Measurements from ENCODE around the gene ANKRD9.
"Not testable (repeated sequence)": the region's sequence is repeated elsewhere in the genome, so short reads cannot be mapped to it uniquely, and the experiment has no call there.

The ANKRD9 gene

DNA sequence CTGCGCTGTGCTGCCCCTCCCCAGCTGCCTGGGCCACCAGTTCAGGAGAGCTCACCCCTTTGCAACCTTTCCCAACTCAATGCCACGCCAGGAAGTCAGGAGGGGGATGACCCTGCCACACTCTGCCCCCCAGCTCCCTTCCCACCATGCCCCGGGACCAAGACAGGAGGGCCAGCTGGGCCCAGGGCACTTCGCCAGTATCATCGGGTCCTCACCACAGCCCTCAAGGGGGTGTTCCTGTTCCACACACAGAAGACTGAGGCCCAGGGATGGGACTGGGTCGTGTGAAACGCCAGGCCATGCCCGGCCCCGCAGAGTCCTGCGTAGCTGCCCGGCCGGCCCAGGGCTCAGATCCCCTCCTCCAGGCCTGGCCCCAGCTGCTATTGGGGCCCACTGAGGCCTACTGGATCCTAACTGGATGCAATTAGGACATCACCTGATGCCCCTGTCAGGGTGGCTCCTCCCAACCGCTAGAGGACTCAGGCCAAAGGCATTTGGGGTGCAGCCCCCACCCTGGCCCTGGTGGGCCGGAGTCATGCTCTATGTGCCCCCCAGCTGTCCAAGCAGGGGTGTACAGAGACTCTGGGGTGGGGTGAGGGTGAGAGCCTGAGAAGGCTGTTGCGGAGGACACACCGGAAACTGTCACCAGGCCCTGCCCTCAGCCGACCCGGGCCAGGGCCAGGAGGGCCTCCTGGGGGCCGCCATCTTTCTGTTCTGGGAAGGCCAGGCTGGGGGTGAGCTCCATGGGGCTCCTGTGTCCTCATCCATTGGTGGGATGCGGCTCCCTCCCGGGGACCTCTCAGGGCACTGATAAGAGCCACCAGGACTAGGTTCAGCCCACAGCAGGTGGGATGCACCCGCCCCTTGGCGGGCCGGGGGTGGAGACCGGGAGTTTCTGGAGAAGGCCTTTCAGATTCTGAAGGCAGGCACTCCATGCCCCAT lies 29.3 kb upstream of the ANKRD9 start:
- DNase-seq (ENCODE audit: low read depth in 2 of 2), result no peak

DNA sequence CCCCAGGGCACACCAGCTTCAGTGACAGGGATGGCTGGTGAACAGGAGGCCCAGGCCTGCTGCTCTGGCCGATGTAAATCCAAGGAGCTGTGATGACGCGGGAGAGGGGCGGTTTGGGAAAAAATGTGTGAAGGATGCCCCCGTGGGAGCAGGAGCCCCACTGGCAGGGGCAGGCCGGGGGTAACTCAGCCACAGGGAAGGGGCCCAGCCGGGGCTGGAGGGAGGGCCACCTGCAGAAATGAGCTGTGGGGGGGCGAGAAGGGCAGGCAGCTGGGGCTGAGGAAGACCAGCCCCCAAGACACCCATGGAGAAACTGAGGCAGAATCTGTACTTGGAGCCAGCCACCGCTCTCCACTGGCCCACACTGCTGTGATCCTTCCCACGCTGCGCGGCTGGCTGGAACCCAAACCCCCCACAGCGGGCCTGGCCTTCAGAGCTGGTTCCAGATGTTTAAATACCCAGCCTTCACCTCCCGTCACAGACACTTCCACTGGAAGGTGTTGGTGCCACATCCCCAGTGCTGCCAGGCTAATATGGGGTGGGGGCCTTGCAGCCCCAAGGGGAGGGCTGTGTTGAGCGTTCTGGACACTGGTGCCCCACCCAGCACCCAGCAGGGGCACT lies 28.5 kb upstream of the ANKRD9 start:
- DNase-seq (ENCODE audit: low read depth in 2 of 2), result no peak

DNA sequence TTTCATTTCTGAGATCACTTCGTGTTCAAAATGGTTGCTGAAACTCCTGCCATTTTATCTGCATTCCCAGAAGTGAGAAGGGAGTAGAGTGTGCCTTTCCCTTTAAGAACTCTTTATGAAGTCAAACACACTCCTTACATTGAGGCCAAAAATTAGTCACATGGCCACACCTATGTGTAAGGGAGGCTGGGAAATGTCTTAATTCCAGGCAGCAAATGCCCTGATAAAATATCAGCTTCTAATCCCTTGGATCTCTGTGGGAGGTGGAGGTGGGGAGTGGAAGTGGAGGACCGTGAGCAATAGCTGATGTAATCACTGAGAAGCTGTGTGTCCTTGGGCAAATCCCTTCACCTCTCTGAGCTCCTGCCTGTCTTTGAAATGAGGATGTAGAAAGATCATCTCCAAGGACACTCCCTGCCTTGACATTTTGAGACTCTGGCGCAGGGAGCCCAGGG lies 22.7 kb upstream of the ANKRD9 start:
- no peak for DNase-seq (ENCODE audit: low read depth in 2 of 2)

DNA sequence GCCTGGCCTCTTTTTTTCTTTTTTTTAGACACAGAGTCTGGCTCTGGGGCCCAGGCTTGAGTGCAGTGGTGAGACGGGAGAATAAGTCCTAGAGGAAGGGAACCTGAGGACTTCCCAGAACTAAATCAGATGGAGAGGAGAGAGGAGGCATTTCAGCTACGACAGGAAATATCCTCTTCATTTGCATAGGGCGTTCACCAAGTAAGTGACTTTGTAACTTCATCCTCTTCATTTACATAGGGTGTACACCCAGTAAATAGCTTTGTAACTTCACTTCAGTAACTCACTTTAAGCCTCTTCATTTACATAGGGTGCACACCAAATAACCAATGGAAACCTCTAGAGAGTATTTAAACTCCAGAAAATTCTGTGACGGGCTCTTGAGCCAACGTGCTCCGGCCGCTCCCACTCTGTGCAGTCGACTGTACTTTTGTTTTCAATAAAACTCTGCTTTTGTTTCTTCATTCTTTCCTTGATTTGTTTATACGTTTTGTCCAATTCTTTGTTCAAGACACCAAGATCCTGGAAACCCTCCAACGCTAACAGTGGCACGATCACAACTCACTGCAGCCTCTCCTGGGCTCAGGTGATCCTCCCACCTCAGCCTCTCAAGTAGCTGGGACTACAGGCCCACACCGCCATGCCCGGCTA lies 21.4 kb upstream of the ANKRD9 start:
- no peak for DNase-seq (ENCODE audit: low read depth in 2 of 2)

DNA sequence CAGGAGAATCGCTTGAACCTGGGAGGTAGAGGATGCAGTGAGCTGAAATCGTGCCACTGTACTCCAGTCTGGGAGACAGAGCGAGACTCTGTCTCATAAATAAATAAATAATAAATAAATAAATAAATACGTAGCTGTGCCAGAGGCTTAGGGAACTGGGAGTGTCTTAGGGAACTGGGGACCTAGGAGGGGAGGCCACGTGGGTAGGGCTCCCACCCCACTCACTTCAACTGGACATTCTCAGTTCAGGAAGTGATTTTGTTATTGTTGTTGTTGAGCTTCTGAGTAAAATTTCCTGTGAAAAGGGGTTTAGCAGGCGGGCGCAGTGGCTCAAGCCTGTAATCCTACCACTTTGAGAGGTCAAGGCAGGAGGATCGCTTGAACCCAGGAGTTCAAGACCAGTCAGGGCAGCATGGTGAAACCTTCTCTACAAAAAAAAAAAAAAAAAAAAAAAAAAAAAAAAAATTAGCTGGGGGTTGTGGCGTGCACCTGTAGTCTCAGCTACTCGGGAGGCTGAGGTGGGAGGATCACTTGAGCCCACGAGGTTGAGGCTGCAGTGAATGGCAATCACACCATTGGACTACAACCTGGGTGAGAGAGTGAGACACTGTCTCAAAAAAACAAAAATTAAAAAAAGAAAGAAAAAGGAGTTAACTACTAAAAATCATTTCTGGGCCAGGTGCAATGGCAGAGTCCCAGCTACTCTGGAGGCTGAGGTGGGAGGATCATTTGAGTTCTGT lies 19.0 kb upstream of the ANKRD9 start:
- DNase-seq (ENCODE audit: low read depth in 2 of 2), result no peak

DNA sequence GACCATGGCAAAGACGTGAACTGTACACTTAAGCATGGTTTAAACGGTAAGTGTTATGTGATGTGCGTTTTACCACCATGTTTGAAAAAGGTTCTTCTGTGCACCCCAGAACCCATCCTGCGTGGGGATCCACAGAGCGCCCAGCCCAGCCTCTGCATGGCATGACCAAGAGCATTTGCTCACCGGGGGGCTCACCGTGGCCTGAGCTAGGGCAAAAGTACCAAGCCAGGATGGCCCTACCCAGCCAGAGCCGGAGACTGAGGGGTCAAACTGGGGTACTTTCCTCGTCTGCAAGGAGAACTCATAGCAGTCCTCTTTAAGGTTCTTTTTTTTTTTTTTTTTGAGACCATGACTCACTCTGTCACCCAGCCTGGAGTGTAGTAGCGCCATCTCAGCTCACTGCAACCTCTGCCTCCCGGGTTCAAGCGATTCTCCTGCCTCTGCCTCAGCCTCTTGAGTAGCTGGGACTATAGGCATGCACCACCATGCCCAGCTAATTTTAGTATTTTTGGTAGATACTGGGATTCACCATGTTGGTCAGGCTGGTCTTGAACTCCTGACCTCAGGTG lies 16.4 kb upstream of the ANKRD9 start:
- no peak for DNase-seq (ENCODE audit: low read depth in 2 of 2)

DNA sequence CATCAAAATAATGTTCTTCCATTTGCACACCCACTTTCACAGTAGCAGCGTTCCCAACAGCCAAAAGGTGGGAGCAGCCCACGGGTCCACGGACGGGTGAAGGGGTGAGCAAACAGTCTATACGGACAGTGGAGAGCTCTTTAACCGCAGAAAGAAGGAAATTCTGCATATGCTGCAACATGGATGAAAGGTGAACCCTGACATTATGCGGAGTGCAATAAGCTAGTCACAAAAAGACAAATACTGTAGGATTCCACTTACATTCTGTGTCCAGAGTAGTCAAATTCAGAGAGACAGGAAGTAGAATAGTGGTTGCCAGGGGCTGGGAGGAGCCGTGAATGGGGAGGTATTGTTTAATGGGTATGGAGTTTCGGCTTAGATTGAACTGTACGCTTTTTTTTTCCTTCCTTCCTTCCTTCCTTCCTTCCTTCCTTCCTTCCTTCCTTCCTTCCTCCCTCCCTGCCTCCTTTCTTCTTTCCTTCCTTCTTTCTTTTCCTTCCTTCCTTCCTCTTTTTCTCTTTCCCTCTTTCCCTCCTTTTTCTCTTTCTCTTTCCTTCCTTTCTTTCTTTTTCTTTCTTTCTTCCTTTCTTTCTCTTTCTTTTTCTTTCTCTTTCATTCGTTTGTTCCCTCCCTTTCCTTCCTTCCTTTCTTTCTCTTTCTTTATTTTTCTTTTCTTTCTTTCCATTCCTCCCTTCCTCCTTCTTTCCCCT lies 15.8 kb upstream of the ANKRD9 start:
- no peak for DNase-seq (ENCODE audit: low read depth in 2 of 2)

DNA sequence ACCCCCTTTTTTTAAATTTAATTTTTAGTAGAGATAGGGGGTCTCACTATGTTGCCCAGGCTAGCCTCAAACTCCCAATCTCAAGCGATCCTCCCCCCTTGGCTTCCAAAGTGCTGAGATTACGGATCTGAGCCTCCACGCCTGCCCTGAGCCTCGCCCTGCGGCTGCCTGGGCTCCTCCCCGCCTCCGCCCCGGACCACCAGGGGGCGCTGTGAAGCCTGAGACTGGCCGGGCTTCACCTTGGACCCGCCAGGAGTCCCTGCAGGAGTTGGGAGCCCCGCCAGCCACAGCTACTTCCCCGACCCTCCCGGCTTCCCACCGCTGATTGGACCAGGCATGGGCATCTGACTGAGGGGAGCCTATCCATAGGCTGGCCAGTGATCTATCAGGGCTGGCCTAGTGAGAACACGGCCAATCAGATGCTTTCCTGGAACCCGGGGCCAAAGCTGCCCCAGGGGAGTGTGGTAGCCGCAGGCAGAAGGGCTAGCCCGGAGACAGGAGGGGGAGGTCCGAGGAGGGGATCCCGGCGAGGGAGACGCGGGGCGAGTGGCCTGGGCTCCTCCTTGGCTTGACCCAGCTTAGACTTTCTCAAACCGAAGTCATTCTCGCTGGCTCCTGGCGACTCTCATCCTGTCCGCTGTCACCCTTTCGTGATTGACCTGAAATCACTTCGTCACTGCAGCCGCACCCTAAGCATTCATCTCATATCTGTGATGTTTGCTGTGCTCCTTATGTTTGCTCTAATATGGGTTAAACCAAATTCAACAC lies 15.1 kb upstream of the ANKRD9 start:
- DNase-seq (ENCODE audit: low read depth in 2 of 2), result peak; percentile 97

DNA sequence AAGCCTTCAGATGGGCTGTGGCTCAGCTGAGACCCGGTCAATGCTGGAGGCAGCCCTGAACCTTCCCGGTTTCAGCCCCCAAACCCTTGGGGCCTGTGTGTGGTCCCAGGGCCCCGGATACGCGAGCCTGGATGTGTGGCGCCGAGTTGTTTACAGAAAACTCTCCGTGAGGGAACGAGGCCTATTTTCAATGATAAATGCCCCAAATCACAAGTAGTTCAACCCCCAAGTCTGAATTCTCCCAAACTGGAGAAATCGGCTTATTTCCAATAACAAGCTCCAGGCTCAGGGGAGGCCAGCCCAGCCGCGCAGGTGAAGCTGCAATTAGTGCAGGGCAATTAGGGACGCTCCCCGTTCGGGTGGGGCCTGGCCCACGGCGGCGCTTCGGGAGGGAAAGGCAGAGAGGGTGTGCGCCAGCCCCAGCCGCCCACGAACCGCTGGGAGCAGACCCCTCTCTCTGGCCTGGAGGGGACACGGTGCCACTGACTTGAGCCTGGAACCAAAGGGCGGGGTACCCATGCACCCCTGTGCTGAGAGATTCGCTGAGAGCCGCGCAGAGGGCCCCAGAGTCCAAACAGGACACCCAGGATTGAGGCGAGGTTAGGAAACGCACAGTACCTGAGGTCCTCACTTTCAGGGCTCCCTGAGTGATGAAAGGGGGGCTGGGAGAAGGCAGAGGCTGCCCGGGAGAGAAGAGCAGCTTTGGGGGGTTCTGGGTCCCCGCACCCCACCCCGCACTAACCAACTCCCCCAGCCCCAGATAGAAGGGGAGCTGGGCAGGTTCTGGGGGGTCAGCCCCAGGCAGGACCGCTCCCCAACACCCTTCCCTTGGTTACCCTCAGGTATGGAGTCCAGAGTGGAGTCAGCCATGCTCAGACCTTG lies 14.2 kb upstream of the ANKRD9 start:
- no peak for DNase-seq (ENCODE audit: low read depth in 2 of 2)

DNA sequence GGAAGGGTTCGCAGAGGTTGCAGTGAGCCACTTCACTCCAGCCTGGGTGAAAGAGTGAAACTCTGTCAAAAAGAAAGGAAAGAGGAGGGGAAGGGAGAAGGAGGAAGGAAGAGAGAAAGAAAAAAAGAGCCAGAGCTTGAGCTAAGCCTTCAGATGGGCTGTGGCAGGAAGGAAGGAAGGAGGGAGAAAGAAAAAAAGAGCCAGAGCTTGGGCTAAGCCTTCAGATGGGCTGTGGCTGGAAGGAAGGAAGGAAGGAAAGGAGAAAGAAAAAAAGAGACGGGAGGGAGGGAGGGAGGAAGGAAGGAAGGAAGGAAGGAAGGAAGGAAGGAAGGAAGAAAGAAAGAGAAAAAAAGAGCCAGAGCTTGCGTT lies 13.6 kb upstream of the ANKRD9 start:
- DNase-seq (ENCODE audit: low read depth in 2 of 2), result no peak

DNA sequence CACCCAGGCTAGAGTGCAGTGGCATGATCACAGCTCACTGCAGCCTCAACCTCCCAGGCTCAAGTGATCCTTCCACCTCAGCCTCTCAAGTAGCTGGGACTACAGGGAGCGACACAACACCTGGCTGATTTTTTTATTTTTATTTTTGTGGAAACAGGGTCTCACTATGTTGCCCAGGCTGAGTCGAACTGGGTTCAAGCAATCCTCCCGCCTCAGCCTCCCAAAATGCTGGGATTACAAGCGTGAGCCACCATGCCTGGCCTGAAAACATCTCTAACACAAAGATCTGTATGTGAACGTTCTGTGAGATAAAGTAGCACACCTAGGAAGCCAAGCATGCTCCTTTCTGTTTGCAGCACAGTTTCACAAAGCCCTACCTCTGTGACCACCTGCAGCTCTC lies 10.1 kb upstream of the ANKRD9 start:
- DNase-seq (ENCODE audit: low read depth in 2 of 2), result not testable (repeated sequence)

DNA sequence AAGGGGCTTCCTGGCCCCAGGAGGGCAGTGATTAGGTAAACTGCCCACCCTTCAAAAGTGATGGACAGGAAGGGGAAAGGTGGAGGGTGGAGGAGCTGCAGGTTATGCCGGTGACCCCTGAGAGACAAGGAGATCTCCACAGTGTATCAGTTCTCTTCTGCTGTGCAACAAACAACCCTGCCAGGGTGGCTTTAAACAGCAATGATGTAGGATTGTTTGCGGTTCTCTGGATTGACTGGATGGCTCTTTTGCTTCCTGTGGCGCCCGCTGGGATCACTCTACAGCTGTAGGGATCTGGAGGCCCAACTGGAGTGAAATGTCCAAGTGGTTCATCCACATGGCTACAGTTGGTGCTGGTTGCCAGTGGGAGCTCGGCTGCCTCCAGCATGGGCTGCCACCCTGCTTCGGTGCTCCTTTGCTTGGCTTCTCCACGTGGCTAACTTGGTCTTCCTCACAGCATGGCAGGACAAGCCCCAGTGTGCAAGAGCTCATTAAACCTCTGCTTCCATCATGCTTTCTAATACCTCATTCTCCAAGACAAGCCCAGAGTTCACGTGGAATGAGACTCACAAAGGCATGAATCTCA lies 8.6 kb upstream of the ANKRD9 start:
- no peak for DNase-seq (ENCODE audit: low read depth in 2 of 2)

DNA sequence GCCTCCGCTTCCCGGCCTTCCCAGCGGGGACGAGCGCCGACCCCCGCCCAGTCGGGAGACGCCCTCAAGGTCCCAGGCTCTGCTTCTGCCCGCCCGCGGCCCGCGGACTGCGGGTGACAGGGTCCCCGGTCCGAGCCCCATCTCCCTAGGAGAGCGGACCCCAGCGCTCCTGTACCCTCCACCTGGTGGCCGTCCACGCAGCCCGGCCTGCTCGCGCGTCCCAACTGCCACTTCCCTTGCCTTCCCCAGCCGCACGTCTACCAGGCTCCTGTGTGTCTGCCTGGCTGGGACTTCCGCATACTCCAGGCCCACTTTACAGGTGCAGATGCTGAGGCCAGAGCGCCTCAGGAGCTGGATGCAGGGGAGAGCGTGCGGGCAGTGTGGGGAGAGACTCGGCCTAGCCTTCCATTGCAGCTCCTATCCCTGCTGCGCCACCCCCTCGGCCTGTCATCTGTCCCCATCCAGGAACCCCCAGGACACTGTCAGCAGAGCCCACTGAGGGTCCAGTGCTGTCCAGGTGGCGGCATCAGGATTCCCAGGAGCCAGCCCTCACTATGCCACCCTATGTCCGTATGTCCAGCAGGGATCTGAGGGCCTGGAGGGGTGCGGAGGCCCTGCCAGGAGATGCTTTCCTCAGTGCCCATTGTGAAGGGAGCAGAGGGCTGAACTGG lies 8.0 kb upstream of the ANKRD9 start:
- no peak for DNase-seq (ENCODE audit: low read depth in 2 of 2)

DNA sequence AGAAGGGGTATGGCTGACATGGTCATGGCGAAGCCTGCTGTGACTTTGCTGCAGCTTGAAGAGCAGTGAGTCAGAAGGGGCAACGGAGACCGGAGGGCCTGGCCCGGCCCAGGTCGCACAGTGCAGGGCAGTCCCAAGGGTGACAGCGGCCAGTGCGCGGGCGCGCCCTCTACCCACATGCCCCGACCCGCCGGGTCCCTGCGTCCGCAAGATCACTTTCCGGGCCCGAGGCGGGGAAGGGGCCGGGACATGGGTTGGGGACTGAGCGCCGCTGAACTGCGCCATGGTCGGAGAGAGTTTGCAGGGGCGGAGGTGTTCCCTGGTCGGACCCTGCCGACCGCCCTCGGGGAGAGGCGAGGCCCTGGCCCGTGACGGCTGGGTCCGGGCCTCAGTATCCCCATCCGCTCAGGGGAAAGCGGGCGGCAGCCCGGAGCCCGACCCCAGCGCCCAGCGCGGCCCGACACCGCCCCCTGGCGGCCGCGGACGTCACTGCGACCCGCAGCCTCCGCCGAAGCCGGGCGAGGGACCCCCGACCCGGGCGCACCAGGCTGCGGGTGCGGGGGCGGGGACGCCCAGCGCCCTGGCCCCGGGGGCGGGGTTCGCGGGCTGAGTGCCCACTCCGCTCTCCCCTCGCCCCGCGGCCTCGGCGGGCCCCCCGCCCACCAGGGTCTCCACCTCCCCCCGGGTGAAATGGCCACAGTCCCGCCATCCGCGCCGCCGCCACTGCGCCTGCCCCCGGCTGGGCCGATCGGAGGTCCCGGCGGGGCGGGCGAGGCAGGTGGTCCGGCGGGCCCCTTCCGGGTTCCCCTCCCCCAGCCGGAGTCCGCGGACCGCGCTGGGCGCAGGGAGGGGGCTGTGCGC lies 7.2 kb upstream of the ANKRD9 start:
- DNase-seq (ENCODE audit: low read depth in 2 of 2), result peak; percentile 49 to 51

DNA sequence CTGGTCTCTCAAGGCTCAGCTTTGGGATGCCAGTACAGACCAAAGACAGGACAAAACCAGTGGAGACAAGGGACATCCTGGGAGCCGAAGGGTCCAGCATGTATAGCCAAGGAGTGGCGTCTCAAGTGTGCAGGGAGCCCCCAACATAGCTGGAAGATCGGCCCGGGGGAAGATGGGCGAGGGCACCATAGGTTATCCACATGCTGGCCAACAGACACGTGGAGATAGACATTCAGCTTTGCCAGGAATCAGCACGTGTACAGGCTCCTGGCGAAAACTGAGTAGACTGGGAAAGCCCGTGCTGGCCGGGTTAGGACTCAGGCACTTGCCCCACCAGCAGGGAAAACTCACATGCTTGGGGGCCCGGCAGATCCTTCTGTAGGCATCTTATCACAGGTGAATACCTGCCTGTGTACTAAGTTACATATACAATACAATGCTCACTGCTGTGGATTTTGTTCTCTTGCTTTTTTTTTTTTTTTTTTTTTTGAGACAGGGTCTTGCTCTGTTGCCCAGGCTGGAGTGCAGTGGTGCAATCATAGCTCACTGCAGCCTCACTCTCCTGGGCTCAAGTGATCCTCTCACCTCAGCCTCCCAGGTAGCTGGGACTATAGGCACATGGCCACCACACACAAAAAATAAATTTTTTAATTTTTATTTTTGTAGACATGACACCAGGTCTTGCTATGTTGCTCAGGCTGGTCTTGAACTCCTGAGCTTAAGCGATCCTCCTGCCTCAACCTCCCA lies 5.6 kb upstream of the ANKRD9 start:
- DNase-seq (ENCODE audit: low read depth in 2 of 2), result no peak

DNA sequence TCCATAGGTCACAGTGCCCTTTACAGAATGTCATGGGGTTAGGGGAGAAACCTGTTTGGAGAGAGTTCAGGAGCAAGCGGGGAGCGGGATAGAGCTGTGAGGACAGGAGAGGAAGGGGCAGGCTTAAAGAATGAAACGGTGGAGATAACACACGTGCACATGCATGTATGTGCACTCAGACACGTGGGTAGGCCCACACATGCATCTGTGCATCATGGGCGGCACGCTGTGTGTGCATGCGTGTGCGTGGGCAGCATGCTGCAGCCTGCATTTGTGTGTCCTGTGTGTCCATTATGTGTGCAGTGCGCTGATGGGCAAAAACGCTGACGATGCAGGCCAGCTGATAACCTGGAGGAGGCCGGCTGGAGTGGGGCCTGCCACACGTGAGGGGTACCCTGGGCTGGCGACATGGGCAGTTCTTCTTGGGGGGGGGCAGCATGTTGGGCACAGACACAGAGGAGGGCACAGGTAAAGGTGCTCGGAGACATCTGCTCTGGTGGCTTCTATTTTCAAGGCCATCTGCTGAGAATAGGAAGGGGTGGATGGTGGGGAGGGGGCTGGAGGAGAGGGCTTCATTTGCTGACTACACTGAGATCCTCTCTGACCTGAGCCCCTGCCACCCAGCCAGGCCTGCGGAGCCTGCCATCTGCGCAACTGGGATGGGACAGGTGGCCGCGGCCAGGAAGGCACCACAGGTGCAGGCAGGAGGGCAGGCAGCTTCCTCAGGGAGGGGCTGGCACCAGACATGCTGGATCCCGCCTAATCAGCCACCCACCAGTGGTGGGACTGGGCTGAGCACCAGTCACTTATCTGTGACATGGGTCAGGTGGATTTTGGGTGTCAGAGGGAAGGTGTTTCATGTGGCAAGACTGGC lies 4.6 kb upstream of the ANKRD9 start:
- no peak for DNase-seq (ENCODE audit: low read depth in 2 of 2)
